Stimulated activated CD8-positive, alpha-beta memory T cell treated with anti-CD3 and anti-CD28 coated beads, Interleukin-12 subunit alpha, Interleukin-12 subunit beta, amount 100 ng/mL, for 1 hour (primary cell): ENCODE data around the gene RIPOR2.
"Not testable (repeated sequence)": the region's sequence is repeated elsewhere in the genome, so short reads cannot be mapped to it uniquely, and the experiment has no call there.

Source experiments
- DNase-seq: peaks from one replicate; pipeline ENCODE4 v3.0.0-alpha.2; 2020; ENCODE audit warnings: low read depth

RIPOR2 gene

DNA sequence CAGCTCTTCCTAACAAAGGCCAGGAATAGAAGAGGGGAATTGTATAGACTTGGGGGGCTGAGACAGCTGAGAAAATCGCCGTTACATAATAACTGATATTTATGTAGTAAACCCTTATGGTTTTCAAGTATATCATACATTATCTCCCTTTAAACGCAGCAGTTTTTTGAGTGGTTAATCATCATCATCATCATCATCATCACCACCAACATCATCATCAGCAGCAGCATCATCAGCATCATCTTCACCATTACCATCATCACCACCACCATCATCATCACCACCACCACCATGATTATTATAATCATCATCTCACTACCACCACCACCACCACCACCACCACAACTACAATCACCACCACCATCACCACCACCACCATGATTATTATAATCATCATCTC lies 9.1 kb downstream of the RIPOR2 start:
- DNase-seq = not testable (repeated sequence)

DNA sequence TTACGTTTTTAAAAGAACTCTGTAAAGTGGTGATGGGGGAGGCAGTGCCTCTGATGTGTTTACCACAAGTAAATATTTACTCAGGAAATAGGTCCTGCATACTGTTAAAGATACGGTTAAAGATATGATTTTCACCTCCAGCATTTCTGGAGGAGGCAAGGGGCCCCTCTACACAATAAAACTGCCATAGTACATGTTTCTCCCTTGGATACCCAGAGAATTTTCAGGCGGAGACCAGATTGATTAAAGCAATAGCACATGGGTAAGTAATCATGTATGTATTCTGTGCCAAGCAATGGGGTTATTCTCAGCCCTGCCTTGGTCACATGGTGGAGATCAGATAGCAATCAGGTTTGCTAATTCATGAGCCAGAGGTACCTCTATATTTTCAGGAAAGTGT lies 9.6 kb downstream of the RIPOR2 start:
- no peak for DNase-seq

DNA sequence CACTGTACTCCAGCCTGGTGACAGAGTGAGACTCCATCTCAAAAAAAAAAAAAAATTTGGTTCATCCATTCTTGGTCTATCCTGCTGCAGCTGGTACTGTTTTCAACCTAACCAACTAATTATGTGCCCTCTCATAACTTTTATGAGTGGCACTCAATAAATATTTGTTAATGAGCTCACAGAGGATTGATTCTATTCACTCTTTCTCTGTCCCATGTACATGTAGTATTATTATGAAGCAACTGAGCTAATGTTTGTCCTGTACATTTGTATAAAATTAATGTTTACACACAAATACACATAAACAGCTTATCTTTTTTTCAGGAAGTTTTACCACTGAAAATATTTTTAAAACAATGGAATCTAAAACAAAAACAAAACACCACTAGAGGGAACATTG lies 10.1 kb downstream of the RIPOR2 start:
- DNase-seq = no peak

DNA sequence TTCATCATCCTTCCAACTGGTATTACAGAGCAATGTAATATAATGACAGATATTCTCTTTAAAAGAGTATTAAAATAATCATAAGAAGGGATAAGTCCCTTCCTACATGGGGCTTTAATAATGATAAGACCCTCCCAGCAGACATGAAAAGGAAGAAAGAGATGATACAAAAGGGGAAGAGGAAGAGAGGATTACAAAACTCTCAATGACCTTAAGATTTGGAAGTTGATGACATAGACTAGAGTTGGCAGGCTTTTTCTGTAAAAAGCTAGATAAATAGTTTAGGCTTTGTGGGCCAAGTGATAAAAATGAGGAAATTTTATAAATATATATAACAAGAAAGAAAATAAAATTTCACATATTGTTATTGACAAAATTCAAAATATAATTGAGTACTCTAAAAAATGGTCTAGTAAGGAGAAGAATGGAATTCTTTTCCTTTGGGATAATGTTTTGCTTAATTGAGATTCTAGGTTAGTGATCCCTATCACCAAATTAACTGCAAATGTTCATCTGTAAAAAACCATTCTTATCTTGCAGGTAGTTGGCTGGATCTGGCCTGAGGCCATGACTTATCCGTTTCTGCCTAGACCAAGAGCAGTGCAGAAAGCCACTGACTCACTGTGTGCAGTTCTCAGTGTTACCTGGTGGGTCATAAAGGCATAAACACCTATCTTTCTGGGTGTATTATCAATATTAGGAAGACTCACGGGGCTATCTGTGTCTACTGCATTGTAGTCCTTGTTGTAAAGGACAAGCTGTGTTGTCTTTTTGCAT lies 11.0 kb downstream of the RIPOR2 start:
- no peak for DNase-seq

DNA sequence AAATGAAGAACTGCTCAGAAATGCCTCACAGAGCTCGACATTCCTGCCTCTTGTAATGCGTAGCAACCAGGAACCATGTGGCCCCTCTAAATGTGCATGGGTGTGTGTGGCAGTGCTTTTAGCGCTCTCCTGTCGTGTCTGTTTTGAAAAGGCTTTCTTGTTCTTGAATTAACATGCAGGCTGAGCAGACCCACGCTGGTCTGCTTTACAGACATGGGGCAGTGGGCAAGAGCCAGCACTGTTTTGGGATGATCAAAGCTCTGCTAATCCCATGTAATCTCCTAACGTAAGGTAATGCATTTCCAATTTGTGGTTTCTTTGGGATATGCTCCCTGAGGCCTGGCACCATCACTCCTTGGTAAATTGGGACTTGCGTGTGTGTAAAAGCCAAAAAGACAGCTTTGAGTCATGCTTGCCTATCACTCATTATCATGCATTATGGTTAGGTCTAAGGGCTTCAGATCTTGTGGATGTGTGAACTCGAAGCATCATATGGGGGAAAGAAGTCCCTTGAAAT lies 11.8 kb downstream of the RIPOR2 start:
- no peak for DNase-seq

DNA sequence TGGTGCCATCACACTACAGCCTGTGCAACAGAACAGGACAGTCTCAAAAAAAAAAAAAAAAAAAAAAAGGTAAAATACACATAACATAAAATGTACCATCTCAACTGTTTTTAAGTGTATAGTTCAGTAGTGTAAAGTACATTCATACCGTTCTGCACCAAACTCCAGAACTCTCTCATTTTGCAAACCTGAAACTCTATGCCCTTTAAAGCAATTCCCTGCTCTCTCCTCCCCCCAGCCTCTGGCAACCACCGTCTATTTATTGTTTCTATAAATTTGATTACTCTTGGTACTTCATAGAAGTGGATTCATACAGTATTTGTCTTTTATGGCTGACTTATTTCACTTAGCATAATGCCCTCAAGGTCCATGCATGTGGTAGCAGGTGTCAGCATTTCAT lies 12.9 kb downstream of the RIPOR2 start:
- no peak for DNase-seq

DNA sequence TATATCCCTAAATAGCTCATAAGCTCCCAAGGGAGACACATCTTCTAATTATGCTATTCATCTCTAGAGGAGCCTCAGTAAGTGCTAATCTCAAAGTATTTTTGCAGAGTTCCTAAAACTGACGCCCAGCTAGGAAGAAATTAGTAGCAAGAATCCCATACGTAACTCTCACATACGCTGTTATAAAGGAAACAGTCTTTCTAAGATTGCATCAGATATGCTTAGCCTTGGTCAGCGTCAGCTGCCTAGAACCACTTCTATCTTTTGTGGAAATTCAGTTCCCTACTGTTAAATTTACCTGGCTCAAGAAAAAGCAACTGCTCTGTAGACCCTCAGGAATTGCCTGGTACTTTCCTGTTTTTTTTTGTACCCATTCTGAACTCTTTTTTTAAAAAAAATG lies 13.6 kb downstream of the RIPOR2 start:
- no peak for DNase-seq

DNA sequence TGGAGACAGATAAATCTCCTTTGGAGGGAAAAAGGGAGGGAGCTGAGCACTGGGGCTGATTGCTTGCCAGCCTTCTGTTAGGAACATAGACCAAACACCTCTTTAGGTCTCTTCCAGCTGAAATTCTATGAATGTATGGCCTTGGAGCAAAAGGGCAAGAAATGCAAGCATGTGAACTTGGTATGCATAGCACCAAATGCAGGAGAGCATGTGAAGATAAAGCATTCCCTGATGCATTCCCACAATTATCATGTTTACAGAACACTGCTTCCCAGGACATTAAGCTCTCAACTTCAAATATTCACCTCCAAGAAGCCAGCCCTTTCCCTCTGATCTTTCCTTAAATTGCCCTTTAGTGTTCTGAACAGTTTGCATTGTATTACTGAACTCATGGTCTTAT lies 15.6 kb downstream of the RIPOR2 start:
- DNase-seq = no peak

DNA sequence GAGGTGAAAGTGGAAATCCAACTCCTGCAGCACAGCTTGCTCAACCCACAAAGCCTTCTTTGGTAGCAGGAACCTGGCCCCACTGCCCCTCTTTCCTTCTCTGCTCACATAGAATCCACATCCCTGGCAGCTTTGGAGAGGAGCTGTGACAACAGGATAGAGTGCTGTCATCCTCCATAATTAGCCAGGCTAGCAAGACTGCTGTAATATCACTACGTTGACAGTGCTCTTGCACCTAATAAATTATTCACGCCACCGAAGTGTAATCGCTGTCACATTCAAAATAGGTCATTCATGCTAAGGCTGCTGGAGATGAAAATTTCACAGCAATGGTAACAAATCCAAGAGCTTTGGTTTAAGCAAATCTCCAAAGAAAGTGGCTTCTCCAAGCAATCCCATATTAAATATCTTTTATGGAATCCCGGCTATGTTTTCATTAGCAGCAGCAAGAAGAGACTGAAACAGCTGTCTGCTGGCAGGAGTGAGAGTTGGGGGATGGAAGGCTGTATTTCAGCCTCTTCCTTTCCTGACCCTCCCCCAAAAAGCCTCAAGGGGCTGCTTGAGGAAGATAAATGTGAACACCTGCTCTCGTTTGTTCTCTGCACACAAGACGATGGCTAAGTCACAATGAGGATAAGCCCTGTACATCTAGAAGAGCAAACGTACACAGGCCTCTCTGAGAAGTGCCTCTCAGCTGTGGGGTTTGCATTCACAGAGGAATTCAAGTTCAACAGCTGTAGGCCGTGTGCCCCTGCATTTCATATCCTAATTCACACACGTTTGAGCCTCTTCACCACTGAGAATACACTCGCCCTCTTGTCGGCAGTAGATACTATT lies 16.5 kb downstream of the RIPOR2 start:
- DNase-seq = no peak

DNA sequence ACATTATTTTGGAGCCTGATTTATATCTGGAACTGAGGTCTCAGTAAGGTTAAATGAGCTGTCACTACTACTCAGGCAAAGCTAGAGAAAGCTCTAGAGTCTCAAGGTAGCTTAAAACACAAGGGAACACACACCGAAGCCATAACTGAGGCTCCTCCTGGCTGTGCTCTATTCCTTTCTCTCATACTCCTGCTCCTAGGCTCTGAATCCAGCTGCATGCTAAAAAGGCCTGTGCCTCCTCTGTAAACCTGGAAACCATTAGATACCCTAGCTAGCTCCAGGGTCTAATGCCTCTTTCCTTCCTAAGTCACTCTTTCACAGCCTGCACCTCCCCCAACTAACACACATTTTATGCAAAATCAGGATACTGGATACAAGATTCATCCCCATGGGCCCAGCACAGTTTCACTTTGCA lies 17.1 kb downstream of the RIPOR2 start:
- no peak for DNase-seq

DNA sequence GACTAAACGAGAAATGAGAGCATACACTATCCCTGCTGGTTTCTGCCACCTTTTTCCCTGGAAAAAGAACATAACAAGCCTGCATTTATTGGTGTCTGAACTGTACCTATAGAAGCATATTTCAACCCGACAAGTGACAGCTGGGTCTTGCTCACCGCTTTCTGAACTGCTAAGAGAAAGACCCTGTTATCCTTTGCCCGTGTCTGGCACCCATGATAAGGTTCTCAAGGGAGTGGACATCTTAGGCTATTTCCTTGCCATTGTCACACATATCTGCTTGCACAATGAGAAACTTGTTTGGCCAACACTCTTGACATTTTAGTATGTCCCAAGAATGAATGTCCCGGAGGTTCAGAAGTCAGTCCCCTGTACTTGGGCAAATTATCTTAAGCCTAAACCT lies 19.3 kb downstream of the RIPOR2 start:
- no peak for DNase-seq

DNA sequence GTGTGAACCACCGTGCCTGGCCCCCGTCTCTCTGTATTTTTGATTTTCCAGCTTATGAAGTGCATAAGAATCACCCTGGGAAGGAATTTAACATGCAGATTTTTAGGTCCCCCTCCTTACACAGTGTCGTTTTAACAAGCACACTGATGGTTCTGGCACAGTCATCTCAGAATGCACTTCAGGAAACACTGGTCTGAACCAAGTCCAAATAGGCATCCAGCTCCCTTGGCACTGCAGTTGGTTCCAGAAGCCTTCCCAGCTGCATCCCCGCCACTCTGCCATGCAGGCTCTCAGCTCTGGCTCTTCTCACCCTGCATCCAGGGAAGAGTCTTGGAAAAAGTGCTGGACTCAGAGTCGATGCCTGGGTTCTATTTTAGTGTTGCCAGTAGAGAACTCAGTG lies 20.1 kb downstream of the RIPOR2 start:
- DNase-seq = no peak

DNA sequence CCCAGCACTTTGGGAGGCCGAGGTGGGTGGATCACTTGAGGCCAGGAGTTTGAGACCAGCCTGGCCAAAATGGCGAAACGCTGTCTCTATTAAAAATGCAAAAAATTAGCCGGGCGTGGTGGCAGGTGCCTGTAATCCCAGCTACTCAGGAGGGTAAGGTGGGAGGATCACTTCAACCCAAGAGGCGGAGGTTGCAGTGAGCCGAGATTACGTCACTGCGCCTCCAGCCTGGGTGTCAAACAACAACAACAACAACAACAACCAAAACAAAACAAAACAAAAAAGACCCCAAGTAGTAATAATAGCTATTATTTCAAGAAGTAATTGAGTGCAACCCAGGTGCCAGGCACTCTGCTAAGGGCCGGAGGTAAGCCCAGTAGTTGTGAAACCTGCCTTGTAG lies 21.7 kb downstream of the RIPOR2 start:
- not testable (repeated sequence) for DNase-seq

DNA sequence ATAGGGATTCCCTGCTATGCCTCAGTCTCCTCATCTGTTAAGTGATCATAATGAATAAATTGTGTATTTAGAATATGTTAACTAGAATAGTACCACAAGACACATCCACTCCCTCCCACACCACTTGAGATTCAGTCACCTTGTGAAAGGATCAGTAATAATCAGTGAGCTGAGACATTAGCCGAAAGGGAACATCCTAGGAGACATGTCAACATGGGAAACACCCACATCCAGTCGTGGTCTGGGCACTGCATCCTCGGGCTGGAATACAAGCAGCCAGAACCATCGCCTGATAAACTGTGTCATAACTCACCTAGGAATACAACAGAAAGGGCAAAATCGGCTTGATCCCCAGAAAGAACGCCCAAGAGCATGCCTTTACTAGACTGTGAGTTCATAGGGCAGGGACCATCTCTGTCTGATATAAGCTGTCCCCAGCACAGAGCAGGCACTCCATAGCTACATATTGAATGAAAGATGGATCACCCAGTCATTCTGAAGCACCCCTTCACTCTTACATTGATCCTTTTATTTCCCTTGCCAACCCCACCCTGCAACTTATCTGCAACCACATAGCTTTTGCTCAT lies 23.9 kb downstream of the RIPOR2 start:
- no peak for DNase-seq

DNA sequence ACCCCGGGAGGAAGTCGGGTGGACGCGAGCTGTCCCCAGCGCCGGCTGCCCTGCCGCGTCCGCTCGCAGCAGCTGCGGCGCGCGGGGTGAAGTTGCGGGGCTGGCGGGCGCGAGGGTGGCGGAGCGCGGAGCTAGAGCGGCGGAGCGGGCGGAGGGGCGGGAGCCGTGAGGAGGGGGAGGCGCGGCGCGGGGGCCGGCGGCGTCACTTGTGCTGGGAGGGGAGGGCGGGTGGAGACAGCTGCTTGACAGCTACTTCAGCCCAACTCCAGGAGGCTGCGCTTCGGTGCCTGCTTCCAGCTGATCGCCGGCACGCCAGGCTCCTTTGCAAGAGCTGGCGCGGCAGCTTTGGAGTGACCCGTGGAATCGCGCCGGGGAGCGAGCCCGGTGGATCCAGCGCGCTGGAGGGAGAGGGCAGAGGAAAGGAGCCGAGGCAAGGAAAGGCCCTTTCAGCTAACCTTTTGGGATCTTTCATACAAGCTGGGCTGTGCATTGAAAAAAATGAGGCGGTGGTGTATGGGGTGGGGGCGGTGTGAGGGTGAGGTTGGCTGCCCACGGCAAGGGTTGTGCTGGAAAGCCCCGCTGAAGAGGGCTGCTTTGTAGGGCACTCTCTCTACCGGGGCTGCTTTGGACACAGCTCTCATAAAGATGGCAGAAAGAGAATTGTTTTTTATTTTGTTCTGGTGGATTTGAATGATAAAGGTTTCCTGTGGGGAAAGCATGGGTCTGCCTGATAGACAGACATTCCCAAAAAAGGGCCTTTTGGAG lies 24.6 kb downstream of the RIPOR2 start:
- no peak for DNase-seq

DNA sequence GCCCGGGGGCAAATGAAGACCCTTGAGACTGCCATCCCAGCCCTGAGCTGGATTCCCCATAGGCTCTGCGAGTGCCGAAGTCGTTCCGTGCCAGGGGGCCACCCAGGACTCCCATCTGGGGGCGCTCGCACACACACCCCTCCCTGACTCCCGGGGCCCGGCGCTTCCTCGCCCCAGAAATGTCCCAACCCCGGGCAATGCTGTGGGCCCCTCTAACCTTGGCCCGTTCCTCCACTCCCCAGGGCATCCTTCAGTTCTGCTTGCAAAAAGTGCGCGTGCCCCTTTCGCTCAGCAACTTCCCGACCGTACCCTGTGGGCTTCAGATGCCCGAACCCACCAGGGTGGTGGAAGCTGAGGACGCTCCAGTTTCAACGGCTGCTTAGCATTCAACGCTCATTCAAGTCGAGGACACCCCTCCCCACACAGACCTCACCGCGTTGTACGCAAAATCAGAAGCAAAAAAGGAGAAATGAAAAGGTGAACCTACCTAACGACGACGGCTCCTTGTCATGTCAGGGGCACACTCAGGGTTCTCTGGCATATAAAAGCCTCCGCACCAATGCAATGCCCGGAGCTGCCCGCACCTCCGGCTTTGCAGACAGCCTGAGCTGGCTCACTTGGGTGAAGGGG lies 25.3 kb downstream of the RIPOR2 start:
- no peak for DNase-seq

DNA sequence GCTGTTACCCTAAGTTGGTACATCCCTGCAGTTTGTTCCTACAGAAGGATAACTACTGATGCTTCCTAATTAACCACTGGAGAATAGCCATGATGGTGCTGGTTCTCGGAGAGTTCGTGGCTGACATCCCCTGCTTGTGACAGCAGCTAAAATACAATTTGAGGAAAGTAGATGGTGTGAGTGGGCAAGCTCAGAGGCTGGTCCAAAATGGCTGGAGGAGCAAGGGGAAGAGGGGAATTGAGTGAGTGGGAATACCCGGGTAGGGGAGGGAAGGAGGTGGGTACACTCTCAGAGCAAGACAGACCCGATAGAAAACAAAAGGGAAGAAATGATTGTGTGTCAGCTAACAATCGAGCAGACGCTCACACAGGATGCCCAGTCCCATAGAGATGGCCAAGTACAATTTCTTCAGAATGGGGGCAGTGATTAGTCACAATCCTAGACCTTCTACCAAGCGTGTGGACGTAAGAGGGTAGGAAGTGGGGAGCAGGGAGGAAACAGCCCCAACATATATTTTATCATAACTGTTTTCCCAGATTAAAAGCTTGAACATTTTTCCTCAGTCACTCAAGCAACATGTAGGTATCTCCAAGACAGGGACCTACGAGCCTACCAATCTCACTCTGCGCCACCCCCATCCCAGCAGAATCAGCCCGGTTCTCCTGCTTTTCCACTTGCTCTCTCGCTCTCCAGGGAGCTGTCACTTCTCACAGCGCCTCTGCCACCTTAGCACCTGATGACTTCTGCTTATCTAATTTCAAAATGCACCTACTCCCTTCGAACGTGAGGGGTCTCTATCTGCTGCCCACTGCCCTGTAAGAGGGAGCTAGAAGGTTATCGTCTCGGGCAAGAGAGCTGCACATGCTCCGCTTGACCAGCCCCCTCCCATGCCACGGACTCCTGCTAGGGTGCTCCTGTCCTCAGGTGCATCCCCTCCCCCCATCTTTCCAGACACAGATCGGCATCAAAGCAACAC lies 26.2 kb downstream of the RIPOR2 start:
- DNase-seq = no peak

DNA sequence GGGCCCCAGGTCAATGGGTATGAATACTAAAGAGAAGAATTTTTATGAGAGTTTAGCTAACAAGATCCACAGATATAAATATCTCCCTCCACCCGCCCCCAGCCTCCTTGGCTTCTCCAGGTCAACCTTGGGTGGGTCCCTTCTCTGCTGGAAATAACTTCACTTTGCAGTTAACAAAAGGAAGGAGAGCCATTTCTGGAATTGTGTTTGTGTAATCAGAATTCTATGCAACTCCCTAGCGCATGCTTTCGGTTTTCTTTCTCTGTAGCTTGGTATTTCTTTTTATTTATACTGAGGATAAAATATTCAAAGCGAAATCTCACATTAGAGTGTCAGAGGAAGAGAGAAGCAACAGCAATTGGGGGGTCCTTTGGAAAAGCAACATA lies 27.1 kb downstream of the RIPOR2 start:
- no peak for DNase-seq

DNA sequence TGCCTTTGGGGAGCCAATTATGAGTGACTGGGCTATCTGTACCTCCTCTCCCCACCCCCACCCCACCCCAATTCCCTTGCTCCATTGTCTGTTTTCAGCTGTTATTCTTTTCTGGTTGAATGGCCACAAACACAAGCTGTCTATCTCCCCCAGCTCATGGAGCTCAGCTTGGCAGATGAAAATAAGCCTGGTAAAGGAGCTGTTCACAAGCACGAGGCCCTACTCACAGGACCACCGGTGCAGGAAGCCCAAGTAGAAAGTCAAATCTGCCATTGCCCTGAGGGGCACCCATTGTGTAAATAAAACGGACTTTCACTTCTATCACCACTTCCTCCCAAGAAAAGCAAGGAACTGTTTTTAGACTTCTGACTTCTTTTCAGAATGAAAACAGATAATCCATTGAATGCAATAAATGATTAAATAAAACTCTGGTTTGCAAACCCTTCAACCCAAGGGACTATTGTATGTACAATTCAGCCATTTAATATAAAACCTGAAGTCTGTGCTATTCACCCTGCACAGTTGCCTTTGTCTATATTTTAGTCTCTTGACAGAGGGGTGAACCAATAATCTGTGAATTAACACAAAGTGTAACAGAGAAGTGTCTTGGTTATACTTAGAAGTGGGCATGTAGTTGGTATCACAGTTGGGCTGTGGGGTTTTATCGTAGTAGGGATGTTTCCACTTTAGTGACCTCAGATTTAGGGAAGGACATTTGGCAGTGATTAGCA lies 27.7 kb downstream of the RIPOR2 start:
- DNase-seq = no peak

DNA sequence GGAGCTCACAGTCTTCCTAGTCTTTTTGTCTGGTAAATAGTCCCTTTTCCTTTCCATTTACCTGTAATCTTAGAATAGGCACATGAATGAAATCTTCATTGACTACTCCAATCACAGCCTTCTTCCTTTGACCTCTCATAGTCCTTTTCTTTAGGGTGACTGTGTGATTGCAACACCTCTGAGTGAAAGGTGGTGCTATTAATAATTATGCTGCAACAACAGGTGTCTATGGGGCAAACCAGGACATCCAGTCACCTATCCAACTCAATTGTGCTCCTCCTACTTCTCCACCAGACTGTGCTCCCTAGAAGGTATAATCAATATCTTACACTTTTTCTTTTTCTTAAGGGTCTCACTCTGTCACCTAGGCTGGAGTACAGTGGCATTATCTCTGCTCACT lies 29.4 kb downstream of the RIPOR2 start:
- no peak for DNase-seq
